ENCODE results near the gene APC.

Gene APC

GRCh38 chr5:112729630-112730029 lies 8.1 kb upstream of the APC start:
- no peak overlapping the region for H3K4me3 ChIP-seq (replicated peaks; ENCODE audit: insufficient read depth, low read length)
- H3K27ac ChIP-seq (replicated peaks): no peak overlapping the region
- TF ChIP-seq, protein P1, sequence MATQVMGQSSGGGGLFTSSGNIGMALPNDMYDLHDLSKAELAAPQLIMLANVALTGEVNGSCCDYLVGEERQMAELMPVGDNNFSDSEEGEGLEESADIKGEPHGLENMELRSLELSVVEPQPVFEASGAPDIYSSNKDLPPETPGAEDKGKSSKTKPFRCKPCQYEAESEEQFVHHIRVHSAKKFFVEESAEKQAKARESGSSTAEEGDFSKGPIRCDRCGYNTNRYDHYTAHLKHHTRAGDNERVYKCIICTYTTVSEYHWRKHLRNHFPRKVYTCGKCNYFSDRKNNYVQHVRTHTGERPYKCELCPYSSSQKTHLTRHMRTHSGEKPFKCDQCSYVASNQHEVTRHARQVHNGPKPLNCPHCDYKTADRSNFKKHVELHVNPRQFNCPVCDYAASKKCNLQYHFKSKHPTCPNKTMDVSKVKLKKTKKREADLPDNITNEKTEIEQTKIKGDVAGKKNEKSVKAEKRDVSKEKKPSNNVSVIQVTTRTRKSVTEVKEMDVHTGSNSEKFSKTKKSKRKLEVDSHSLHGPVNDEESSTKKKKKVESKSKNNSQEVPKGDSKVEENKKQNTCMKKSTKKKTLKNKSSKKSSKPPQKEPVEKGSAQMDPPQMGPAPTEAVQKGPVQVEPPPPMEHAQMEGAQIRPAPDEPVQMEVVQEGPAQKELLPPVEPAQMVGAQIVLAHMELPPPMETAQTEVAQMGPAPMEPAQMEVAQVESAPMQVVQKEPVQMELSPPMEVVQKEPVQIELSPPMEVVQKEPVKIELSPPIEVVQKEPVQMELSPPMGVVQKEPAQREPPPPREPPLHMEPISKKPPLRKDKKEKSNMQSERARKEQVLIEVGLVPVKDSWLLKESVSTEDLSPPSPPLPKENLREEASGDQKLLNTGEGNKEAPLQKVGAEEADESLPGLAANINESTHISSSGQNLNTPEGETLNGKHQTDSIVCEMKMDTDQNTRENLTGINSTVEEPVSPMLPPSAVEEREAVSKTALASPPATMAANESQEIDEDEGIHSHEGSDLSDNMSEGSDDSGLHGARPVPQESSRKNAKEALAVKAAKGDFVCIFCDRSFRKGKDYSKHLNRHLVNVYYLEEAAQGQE (IDR thresholded peaks at IDR 0.05; ENCODE audit: insufficient replicate concordance, low read depth): no peak
- TF ChIP-seq, protein P2, sequence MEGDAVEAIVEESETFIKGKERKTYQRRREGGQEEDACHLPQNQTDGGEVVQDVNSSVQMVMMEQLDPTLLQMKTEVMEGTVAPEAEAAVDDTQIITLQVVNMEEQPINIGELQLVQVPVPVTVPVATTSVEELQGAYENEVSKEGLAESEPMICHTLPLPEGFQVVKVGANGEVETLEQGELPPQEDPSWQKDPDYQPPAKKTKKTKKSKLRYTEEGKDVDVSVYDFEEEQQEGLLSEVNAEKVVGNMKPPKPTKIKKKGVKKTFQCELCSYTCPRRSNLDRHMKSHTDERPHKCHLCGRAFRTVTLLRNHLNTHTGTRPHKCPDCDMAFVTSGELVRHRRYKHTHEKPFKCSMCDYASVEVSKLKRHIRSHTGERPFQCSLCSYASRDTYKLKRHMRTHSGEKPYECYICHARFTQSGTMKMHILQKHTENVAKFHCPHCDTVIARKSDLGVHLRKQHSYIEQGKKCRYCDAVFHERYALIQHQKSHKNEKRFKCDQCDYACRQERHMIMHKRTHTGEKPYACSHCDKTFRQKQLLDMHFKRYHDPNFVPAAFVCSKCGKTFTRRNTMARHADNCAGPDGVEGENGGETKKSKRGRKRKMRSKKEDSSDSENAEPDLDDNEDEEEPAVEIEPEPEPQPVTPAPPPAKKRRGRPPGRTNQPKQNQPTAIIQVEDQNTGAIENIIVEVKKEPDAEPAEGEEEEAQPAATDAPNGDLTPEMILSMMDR (IDR thresholded peaks at IDR 0.05; ENCODE audit: insufficient read depth, low read length): no peak
- TF ChIP-seq POLR2AphosphoS5 (IDR thresholded peaks at IDR 0.05; ENCODE audit: low read depth): no peak
- no peak for TF ChIP-seq GABPA (IDR thresholded peaks at IDR 0.05; ENCODE audit: low read depth)
- no peak for TF ChIP-seq SPI1 (IDR thresholded peaks at IDR 0.05; ENCODE audit: borderline replicate concordance, low read depth)
- no peaks in the 10 kb centered on the region for H3K27me3 ChIP-seq (ENCODE audit: insufficient read depth, poor library complexity, severe bottlenecking)
- DNase-seq (ENCODE audit: low read depth in 1 of 2, low spot score in 1 of 2): no peak

DNA sequence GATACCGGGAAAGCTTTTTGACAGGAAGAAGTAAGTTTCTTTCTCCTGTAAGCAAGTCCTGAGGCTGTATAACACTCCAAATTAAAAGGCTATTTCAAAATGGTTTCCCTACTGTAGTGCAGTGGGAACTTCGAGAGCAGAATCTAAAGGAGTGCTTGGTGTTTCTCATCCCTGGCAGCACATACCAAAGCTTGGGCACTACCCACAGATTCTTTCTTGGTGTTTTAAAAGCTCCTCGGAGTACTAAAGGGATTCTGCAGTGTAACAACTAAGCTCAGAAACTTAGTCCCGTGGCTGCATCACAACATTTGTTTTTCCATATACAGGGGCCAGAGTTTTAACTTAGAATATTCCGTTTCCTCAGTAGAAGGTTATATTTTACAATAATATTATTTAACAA lies 5.6 kb upstream of the APC start:
- TF ChIP-seq SPI1 (IDR thresholded peaks at IDR 0.05; ENCODE audit: borderline replicate concordance, low read depth): no peak
- TF ChIP-seq, protein P2 (IDR thresholded peaks at IDR 0.05; ENCODE audit: insufficient read depth, low read length): no peak
- TF ChIP-seq, protein P1 (IDR thresholded peaks at IDR 0.05; ENCODE audit: insufficient replicate concordance, low read depth): no peak
- TF ChIP-seq GABPA (IDR thresholded peaks at IDR 0.05; ENCODE audit: low read depth): no peak
- TF ChIP-seq POLR2AphosphoS5 (IDR thresholded peaks at IDR 0.05; ENCODE audit: low read depth): no peak

DNA sequence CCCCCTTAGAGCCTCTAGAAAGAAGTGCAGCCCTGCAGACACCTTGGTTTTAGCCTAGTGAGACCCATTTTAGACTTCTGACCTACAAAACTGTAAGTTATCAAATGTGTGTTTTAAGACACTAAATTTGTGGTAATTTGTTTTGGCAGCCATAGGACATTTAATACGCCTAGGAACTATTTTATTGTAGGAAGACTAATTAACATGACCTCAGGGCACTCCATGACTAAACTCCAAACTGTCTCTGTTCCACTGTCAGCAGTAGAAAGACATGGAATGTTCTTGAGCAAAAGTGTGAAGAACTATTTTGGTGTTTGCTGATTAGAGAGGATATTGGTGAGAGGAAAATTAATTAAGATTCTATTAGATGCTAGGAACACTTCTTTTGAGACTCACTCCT lies 4.1 kb upstream of the APC start:
- no peak for DNase-seq (ENCODE audit: low read depth in 1 of 2, low spot score in 1 of 2)
- no peak overlapping the region for H3K27ac ChIP-seq (replicated peaks)
- H3K4me3 ChIP-seq (replicated peaks; ENCODE audit: insufficient read depth, low read length): no peak overlapping the region
- H3K27me3 ChIP-seq (ENCODE audit: insufficient read depth, poor library complexity, severe bottlenecking): no peaks in the 10 kb centered on the region
- TF ChIP-seq, protein P1 (IDR thresholded peaks at IDR 0.05; ENCODE audit: insufficient replicate concordance, low read depth): no peak
- TF ChIP-seq, protein P2 (IDR thresholded peaks at IDR 0.05; ENCODE audit: insufficient read depth, low read length): no peak
- TF ChIP-seq GABPA (IDR thresholded peaks at IDR 0.05; ENCODE audit: low read depth): no peak
- no peak for TF ChIP-seq SPI1 (IDR thresholded peaks at IDR 0.05; ENCODE audit: borderline replicate concordance, low read depth)
- no peak for TF ChIP-seq POLR2AphosphoS5 (IDR thresholded peaks at IDR 0.05; ENCODE audit: low read depth)

More for the DNA sequence above, 5.6 kb upstream of the APC start:
- H3K27ac ChIP-seq (replicated peaks): no peak overlapping the region
- no peak for DNase-seq (ENCODE audit: low read depth in 1 of 2, low spot score in 1 of 2)
- H3K27me3 ChIP-seq (ENCODE audit: insufficient read depth, poor library complexity, severe bottlenecking): no peaks in the 10 kb centered on the region
- H3K4me3 ChIP-seq (replicated peaks; ENCODE audit: insufficient read depth, low read length): no peak overlapping the region

Data from HL-60 (cell line).